H9 (cell line): ENCODE data around the gene MALAT1. TPM values are rescaled to one million over a fixed set of nuclear protein-coding genes. Genes with fewer than 3 reads are reported as not detected.

Experiments
- DNase-seq: peaks from one replicate; pipeline ENCODE4 v3.0.0-alpha.2; 2017
- H2AFZ ChIP-seq: one replicate; pipeline ENCODE4 v1.6.1; 2013; ENCODE audit warnings: mild to moderate bottlenecking, low read length, control low read depth, moderate library complexity
- H2AK5ac ChIP-seq: 2 replicates; pipeline ENCODE4 v1.6.1; 2013; ENCODE audit warnings: low read length, control low read depth, mixed read lengths; ENCODE audit not compliant: insufficient read length
- H2BK120ac ChIP-seq: one replicate; pipeline ENCODE4 v1.6.1; 2013; ENCODE audit warnings: low read depth, mild to moderate bottlenecking, low read length, control low read depth, inconsistent platforms; ENCODE audit not compliant: poor library complexity, severe bottlenecking
- H2BK12ac ChIP-seq: 2 replicates; pipeline ENCODE4 v1.6.1; 2013; ENCODE audit warnings: low read length, control low read depth, mixed read lengths, low read depth; ENCODE audit not compliant: insufficient read length
- H2BK15ac ChIP-seq: 2 replicates; pipeline ENCODE4 v1.6.1; 2013; ENCODE audit warnings: low read depth, low read length, control low read depth
- H2BK20ac ChIP-seq: one replicate; pipeline ENCODE4 v1.6.1; 2013; ENCODE audit warnings: low read depth, mild to moderate bottlenecking, low read length, control low read depth, inconsistent platforms; ENCODE audit not compliant: poor library complexity, severe bottlenecking
- H2BK5ac ChIP-seq: 2 replicates; pipeline ENCODE4 v1.6.1; 2013; ENCODE audit warnings: low read length, control low read depth, mixed read lengths; ENCODE audit not compliant: insufficient read length
- H3K14ac ChIP-seq: 2 replicates; pipeline ENCODE4 v1.6.1; 2013; ENCODE audit warnings: low read length, control low read depth; ENCODE audit not compliant: insufficient read depth
- H3K18ac ChIP-seq: 2 replicates; pipeline ENCODE4 v1.6.1; 2013; ENCODE audit warnings: low read depth, mild to moderate bottlenecking, mixed read lengths, low read length, control low read depth; ENCODE audit not compliant: insufficient read length
- H3K23ac ChIP-seq: 2 replicates; pipeline ENCODE4 v1.6.1; 2013; ENCODE audit warnings: low read length, control low read depth, mixed read lengths, low read depth; ENCODE audit not compliant: insufficient read length
- H3K23me2 ChIP-seq: 2 replicates; pipeline ENCODE4 v1.6.1; 2013; ENCODE audit warnings: low read depth, mild to moderate bottlenecking, mixed read lengths, low read length, control low read depth; ENCODE audit not compliant: insufficient read length, poor library complexity, severe bottlenecking
- H3K27ac ChIP-seq: 2 replicates; pipeline ENCODE4 v1.5.1; 2013; ENCODE audit warnings: low read length, control low read depth, mixed read lengths, low read depth; ENCODE audit not compliant: insufficient read length
- H3K27me3 ChIP-seq: 2 replicates; pipeline ENCODE4 v1.6.1; 2013; ENCODE audit warnings: low read length, control low read depth, inconsistent platforms; ENCODE audit not compliant: insufficient read depth
- H3K4ac ChIP-seq: 2 replicates; pipeline ENCODE4 v1.6.1; 2013; ENCODE audit warnings: low read depth, mild to moderate bottlenecking, control low read depth, inconsistent platforms, low read length, moderate library complexity
- H3K4me1 ChIP-seq: 2 replicates; pipeline ENCODE4 v1.6.1; 2013; ENCODE audit warnings: low read length, control low read depth, inconsistent platforms; ENCODE audit not compliant: insufficient read depth
- H3K4me2 ChIP-seq: 2 replicates; pipeline ENCODE4 v1.6.1; 2013; ENCODE audit warnings: low read length, control low read depth, mixed read lengths; ENCODE audit not compliant: insufficient read length, insufficient read depth
- H3K56ac ChIP-seq: 2 replicates; pipeline ENCODE4 v1.6.1; 2013; ENCODE audit warnings: low read depth, mild to moderate bottlenecking, mixed read lengths, low read length, control low read depth; ENCODE audit not compliant: insufficient read length
- H3K79me1 ChIP-seq: 2 replicates; pipeline ENCODE4 v1.6.1; 2013; ENCODE audit warnings: low read depth, mild to moderate bottlenecking, moderate library complexity, low read length, control low read depth, inconsistent platforms; ENCODE audit not compliant: insufficient read depth, poor library complexity, severe bottlenecking
- H3K79me2 ChIP-seq: 2 replicates; pipeline ENCODE4 v1.6.1; 2013; ENCODE audit warnings: low read length, control low read depth, inconsistent platforms; ENCODE audit not compliant: insufficient read depth
- H3K9ac ChIP-seq: 2 replicates; pipeline ENCODE4 v1.6.1; 2013; ENCODE audit warnings: low read length, control low read depth, mixed read lengths; ENCODE audit not compliant: insufficient read length; ENCODE audit errors: extremely low read depth
- H3K9me3 ChIP-seq: one replicate; pipeline ENCODE4 v1.6.1; 2013; ENCODE audit warnings: low read depth, low read length, inconsistent platforms; ENCODE audit not compliant: control insufficient read depth
- H3T11ph ChIP-seq: one replicate; pipeline ENCODE4 v1.6.1; 2013; ENCODE audit warnings: mild to moderate bottlenecking, low read length, control low read depth, inconsistent platforms
- H4K20me1 ChIP-seq: one replicate; pipeline ENCODE4 v1.6.1; 2013; ENCODE audit not compliant: control insufficient read depth, insufficient read length, insufficient read depth
- H4K5ac ChIP-seq: 2 replicates; pipeline ENCODE4 v1.6.1; 2013; ENCODE audit warnings: low read depth, mild to moderate bottlenecking, mixed read lengths, low read length, control low read depth; ENCODE audit not compliant: insufficient read length
- H4K8ac ChIP-seq: replicated peaks from 2 replicates; pipeline ENCODE4 v1.6.1; 2013; ENCODE audit warnings: low read length, control low read depth, mixed read lengths, low read depth; ENCODE audit not compliant: insufficient read length
- H4K91ac ChIP-seq: 2 replicates; pipeline ENCODE4 v1.6.1; 2013; ENCODE audit warnings: low read depth, mild to moderate bottlenecking, moderate library complexity, mixed read lengths, low read length, control low read depth; ENCODE audit not compliant: insufficient read length
- H3K27ac Mint-ChIP-seq, 3 experiments: 2 replicates in 2 of 3; 3 replicates in 1 of 3; pipeline ENCODE4 v1.8.0; 2020 to 2021; ENCODE audit warnings: mixed read lengths in 3 of 3, mild to moderate bottlenecking in 1 of 3, moderate library complexity in 1 of 3
- H3K27me3 Mint-ChIP-seq: 2 replicates; pipeline ENCODE4 v1.8.0; 2021; ENCODE audit warnings: low read depth, mild to moderate bottlenecking, moderate library complexity, mixed read lengths
- H3K36me3 Mint-ChIP-seq, 3 experiments: 2 replicates in 2 of 3; 3 replicates in 1 of 3; pipeline ENCODE4 v1.8.0; 2020 to 2021; ENCODE audit warnings: low read depth in 3 of 3, mixed read lengths in 3 of 3; ENCODE audit not compliant: insufficient read depth in 1 of 3
- H3K4me1 Mint-ChIP-seq, 2 experiments: 2 replicates each; pipeline ENCODE4 v1.8.0; 2020; ENCODE audit warnings: mixed read lengths in 2 of 2
- H3K4me3 Mint-ChIP-seq, 2 experiments: 2 replicates in 1 of 2; 3 replicates in 1 of 2; pipeline ENCODE4 v1.8.0; 2020 to 2021; ENCODE audit warnings: mild to moderate bottlenecking in 2 of 2, mixed read lengths in 2 of 2, moderate library complexity in 1 of 2
- H3K9me3 Mint-ChIP-seq, 2 experiments: 2 replicates in 1 of 2; 3 replicates in 1 of 2; pipeline ENCODE4 v1.8.0; 2020; ENCODE audit warnings: mild to moderate bottlenecking in 2 of 2, mixed read lengths in 2 of 2, moderate library complexity in 1 of 2
- WGBS: extraction: QIAGEN DNeasy Blood & Tissue Kit; methylation state at CpG from one replicate; pipeline ENCODE4 v1.1.7; 2013; ENCODE audit warnings: missing lambda C conversion rate, low lambda C conversion rate, mixed read lengths; ENCODE audit not compliant: insufficient read length; ENCODE audit errors: extremely low coverage; 5-methylcytosine and 5-hydroxymethylcytosine counted together
- total RNA-seq: library from RNA; stranded (reverse); gene quantifications from 2 replicates; pipeline ENCODE4 v1.2.1, GENCODE V29; 2021
- TF ChIP-seq, protein P1 (sequence below): fragments of 200-600 bp; sonication (generic); conservative IDR thresholded peaks from 3 replicates; pipeline ENCODE4 v1.8.0; 2021; ENCODE audit warnings: antibody characterized with exemption, mild to moderate bottlenecking

MALAT1 gene
- total RNA-seq, 1 experiment from 2014 or later: 1,934 TPM

DNA sequence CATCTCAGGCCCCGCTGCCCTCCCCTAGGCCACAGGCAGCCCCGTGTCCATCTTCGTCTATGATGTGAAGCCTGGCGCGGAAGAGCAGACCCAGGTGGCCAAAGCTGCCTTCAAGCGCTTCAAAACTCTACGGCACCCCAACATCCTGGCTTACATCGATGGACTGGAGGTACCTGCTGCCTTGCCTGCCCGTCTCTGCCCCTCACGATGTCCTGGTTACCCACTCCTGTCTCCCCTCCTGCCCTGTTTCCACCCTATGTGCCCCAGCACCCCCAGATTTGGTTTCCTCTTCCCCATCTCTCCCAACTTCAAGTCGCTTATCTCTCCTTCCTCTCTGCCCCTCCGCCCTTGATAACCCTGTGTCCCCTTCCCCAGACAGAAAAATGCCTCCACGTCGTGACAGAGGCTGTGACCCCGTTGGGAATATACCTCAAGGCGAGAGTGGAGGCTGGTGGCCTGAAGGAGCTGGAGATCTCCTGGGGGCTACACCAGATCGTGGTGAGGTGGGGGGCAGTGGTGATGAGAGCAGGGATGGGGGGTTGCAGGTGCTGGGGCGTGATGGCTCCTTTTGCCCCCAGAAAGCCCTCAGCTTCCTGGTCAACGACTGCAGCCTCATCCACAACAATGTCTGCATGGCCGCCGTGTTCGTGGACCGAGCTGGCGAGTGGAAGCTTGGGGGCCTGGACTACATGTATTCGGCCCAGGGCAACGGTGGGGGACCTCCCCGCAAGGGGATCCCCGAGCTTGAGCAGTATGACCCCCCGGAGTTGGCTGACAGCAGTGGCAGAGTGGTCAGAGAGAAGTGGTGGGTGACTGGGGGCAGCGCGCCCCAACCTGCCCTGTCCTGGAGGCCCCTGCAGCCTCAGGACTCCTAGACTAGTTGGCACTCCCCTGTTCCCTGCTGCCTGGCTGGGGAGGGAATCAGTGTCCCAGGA is 27.0 kb downstream of the MALAT1 start:
- no peak overlapping the region for H2AK5ac ChIP-seq
- H2BK5ac ChIP-seq: no peak overlapping the region
- peaks cover 4% of the 10 kb centered on the region for H3K23me2 ChIP-seq
- DNase-seq: no peak
- H4K91ac ChIP-seq: no peak overlapping the region
- peak overlapping the region; percentile 61 for H3K4me2 ChIP-seq
- Mint-ChIP-seq H3K4me1 (peaks cover 24 to 34% of the 10 kb centered on the region in 2 experiments), H3K9me3 (no peaks in the 10 kb centered on the region), H3K36me3 (peaks cover 13 to 25% (median 20%) of the 10 kb centered on the region in 3 experiments), H3K27me3 (peaks cover 18% of the 10 kb centered on the region), H3K4me3 (peak overlapping the region; percentile 72 to 82), H3K27ac (no peak overlapping the region)
- no peak overlapping the region for H3K23ac ChIP-seq
- H4K20me1 ChIP-seq: no peaks in the 10 kb centered on the region
- TF ChIP-seq, protein P1, sequence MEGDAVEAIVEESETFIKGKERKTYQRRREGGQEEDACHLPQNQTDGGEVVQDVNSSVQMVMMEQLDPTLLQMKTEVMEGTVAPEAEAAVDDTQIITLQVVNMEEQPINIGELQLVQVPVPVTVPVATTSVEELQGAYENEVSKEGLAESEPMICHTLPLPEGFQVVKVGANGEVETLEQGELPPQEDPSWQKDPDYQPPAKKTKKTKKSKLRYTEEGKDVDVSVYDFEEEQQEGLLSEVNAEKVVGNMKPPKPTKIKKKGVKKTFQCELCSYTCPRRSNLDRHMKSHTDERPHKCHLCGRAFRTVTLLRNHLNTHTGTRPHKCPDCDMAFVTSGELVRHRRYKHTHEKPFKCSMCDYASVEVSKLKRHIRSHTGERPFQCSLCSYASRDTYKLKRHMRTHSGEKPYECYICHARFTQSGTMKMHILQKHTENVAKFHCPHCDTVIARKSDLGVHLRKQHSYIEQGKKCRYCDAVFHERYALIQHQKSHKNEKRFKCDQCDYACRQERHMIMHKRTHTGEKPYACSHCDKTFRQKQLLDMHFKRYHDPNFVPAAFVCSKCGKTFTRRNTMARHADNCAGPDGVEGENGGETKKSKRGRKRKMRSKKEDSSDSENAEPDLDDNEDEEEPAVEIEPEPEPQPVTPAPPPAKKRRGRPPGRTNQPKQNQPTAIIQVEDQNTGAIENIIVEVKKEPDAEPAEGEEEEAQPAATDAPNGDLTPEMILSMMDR: no peak
- H3K4me1 ChIP-seq: no peaks in the 10 kb centered on the region; the same call in 1 of the 2 replicates
- no peak overlapping the region for H3T11ph ChIP-seq
- H2AFZ ChIP-seq: no peak overlapping the region
- H4K8ac ChIP-seq: no peak overlapping the region
- H3K14ac ChIP-seq: peak overlapping the region; percentile 23; the same call in 1 of the 2 replicates
- no peak overlapping the region for H2BK120ac ChIP-seq
- H3K27me3 ChIP-seq: no peaks in the 10 kb centered on the region
- no peak overlapping the region for H4K5ac ChIP-seq
- H3K9me3 ChIP-seq: no peaks in the 10 kb centered on the region
- H3K9ac ChIP-seq: peak overlapping the region; percentile 45
- no peaks in the 10 kb centered on the region for H3K79me1 ChIP-seq
- no peak overlapping the region for H3K4ac ChIP-seq
- H2BK12ac ChIP-seq: no peak overlapping the region
- H3K18ac ChIP-seq: no peak overlapping the region
- no CpG with 5 or more reads among the region's 31 CpGs for WGBS
- H2BK15ac ChIP-seq: no peak overlapping the region
- H2BK20ac ChIP-seq: no peak overlapping the region
- no peak overlapping the region for H3K27ac ChIP-seq
- no peaks in the 10 kb centered on the region; the same call in 1 of the 2 replicates for H3K79me2 ChIP-seq
- no peak overlapping the region for H3K56ac ChIP-seq
